Mesenchymal stem cell (in vitro differentiated cells and primary cell): Measurements from ENCODE around the gene MCRS1.

Source experiments
- DNase-seq: peaks from one replicate; pipeline ENCODE4 v3.0.0-alpha.2; 2013
- H2AFZ ChIP-seq: one replicate; pipeline ENCODE4 v1.6.1; 2013; ENCODE audit warnings: low read depth, mild to moderate bottlenecking, control low read depth, inconsistent platforms, low read length, moderate library complexity
- H2AK5ac ChIP-seq: 2 replicates; pipeline ENCODE4 v1.6.1; 2013; ENCODE audit warnings: low read length, moderate library complexity, mild to moderate bottlenecking, inconsistent platforms; ENCODE audit not compliant: severe bottlenecking
- H2BK120ac ChIP-seq: one replicate; pipeline ENCODE4 v1.6.1; 2013; ENCODE audit warnings: low read depth, mild to moderate bottlenecking, inconsistent platforms, low read length, moderate library complexity
- H2BK12ac ChIP-seq, 2 experiments: one replicate each; pipeline ENCODE4 v1.6.1; 2013; ENCODE audit warnings: inconsistent platforms in 2 of 2, low read length in 2 of 2, mild to moderate bottlenecking in 2 of 2, moderate library complexity in 2 of 2, control low read depth in 1 of 2
- H2BK15ac ChIP-seq: one replicate; pipeline ENCODE4 v1.6.1; 2013; ENCODE audit warnings: mild to moderate bottlenecking, low read depth, inconsistent platforms; ENCODE audit not compliant: poor library complexity, severe bottlenecking
- H2BK5ac ChIP-seq: 2 replicates; pipeline ENCODE4 v1.6.1; 2013; ENCODE audit warnings: low read depth, mild to moderate bottlenecking, low read length, control low read depth, inconsistent platforms; ENCODE audit not compliant: poor library complexity, severe bottlenecking
- H3K14ac ChIP-seq, 2 experiments: one replicate each; pipeline ENCODE4 v1.6.1; 2013; ENCODE audit warnings: inconsistent platforms in 2 of 2, low read length in 2 of 2, control low read depth in 1 of 2, mild to moderate bottlenecking in 1 of 2, moderate library complexity in 1 of 2
- H3K18ac ChIP-seq, 2 experiments: one replicate each; pipeline ENCODE4 v1.6.1; 2013; ENCODE audit warnings: inconsistent platforms in 2 of 2, low read length in 2 of 2, control low read depth in 1 of 2, low read depth in 1 of 2, mild to moderate bottlenecking in 1 of 2
- H3K23ac ChIP-seq, 2 experiments: one replicate each; pipeline ENCODE4 v1.6.1; 2013; ENCODE audit warnings: inconsistent platforms in 2 of 2, low read length in 2 of 2, mild to moderate bottlenecking in 2 of 2, moderate library complexity in 2 of 2, control low read depth in 1 of 2
- H3K27ac ChIP-seq: 2 replicates; pipeline ENCODE4 v1.5.1; 2013; ENCODE audit warnings: mild to moderate bottlenecking, moderate library complexity, low read length, control low read depth, inconsistent platforms; ENCODE audit not compliant: poor library complexity, severe bottlenecking
- H3K27me3 ChIP-seq, 2 experiments: 2 replicates each; pipeline versions ENCODE4 v1.6.1 to v1.7.0; 2013; ENCODE audit warnings: low read length in 2 of 2, mild to moderate bottlenecking in 2 of 2, moderate library complexity in 2 of 2, control low read depth in 1 of 2, inconsistent platforms in 1 of 2; ENCODE audit not compliant: control insufficient read depth in 1 of 2, insufficient read depth in 1 of 2
- H3K36me3 ChIP-seq, 2 experiments: 2 replicates each; pipeline versions ENCODE4 v1.6.1 to v1.7.0; 2013; ENCODE audit warnings: low read length in 2 of 2, control low read depth in 1 of 2, inconsistent platforms in 1 of 2, low read depth in 1 of 2, mild to moderate bottlenecking in 1 of 2; ENCODE audit not compliant: insufficient read depth in 2 of 2, control insufficient read depth in 1 of 2
- H3K4ac ChIP-seq, 2 experiments: one replicate each; pipeline ENCODE4 v1.6.1; 2013; ENCODE audit warnings: inconsistent platforms in 2 of 2, low read length in 2 of 2, mild to moderate bottlenecking in 2 of 2, moderate library complexity in 2 of 2, control low read depth in 1 of 2, low read depth in 1 of 2
- H3K4me1 ChIP-seq: 2 replicates; pipeline ENCODE4 v1.6.1; 2013; ENCODE audit warnings: low read depth, low read length, control low read depth; ENCODE audit not compliant: control insufficient read depth, insufficient read depth
- H3K4me2 ChIP-seq: 2 replicates; pipeline ENCODE4 v1.6.1; 2013; ENCODE audit warnings: low read length, mild to moderate bottlenecking, inconsistent platforms; ENCODE audit not compliant: poor library complexity, severe bottlenecking
- H3K4me3 ChIP-seq, 2 experiments: 2 replicates each; pipeline versions ENCODE4 v1.5.1 to v1.7.0; 2013; ENCODE audit warnings: low read length in 2 of 2, mild to moderate bottlenecking in 2 of 2, control low read depth in 1 of 2, low read depth in 1 of 2; ENCODE audit not compliant: insufficient read depth in 1 of 2
- H3K79me1 ChIP-seq: replicated peaks from 2 replicates; pipeline ENCODE4 v1.6.1; 2013; ENCODE audit warnings: mild to moderate bottlenecking, control low read depth, low read length, inconsistent platforms; ENCODE audit not compliant: poor library complexity, severe bottlenecking
- H3K9ac ChIP-seq: 2 replicates; pipeline ENCODE4 v1.7.0; 2013; ENCODE audit warnings: mild to moderate bottlenecking, low read length, moderate library complexity
- H3K9me3 ChIP-seq: 2 replicates; pipeline ENCODE4 v1.7.0; 2013; ENCODE audit warnings: mild to moderate bottlenecking, low read length; ENCODE audit not compliant: control insufficient read depth
- H4K8ac ChIP-seq: one replicate; pipeline ENCODE4 v1.6.1; 2013; ENCODE audit warnings: inconsistent platforms, mild to moderate bottlenecking, low read length, moderate library complexity
- H4K91ac ChIP-seq: one replicate; pipeline ENCODE4 v1.6.1; 2013; ENCODE audit warnings: mild to moderate bottlenecking, low read length, inconsistent platforms
- WGBS: methylation state at CpG from one replicate; pipeline ENCODE4 v1.1.7; 2013; ENCODE audit warnings: mixed read lengths; 5-methylcytosine and 5-hydroxymethylcytosine counted together

Gene MCRS1

DNA sequence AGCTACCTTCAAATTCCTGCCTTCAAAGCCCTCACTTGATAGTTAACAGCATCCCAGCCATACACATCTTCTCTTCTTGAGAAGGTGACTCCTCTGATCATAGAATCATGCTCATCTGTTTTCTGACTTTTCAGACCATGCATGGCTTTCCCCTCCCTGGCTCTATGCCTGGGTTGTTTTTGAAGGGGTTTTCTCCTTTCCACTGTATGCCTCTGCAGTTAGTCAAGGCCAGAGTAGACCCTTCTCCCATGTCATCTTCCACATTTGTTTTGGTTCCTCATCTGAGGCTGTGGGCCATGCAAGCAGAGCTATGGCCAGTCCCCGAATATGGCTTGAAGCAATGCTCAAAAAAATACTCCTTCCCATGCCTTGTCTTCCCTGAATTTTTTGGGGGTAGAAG is 14.3 kb upstream of the MCRS1 start:
- no peak overlapping the region for H2BK120ac ChIP-seq
- peaks cover 18 to 32% of the 10 kb centered on the region in 2 experiments for H3K36me3 ChIP-seq
- H3K23ac ChIP-seq: no peak overlapping the region
- H3K27me3 ChIP-seq: no peaks in the 10 kb centered on the region
- no peak overlapping the region for H3K4me3 ChIP-seq
- H3K4me2 ChIP-seq: no peak overlapping the region
- no peak overlapping the region for H4K8ac ChIP-seq
- peaks cover 10% of the 10 kb centered on the region for H3K4me1 ChIP-seq
- 38% methylated on average over 1 of the region's 1 CpG for WGBS
- H3K79me1 ChIP-seq: peaks cover 26% of the 10 kb centered on the region
- H3K18ac ChIP-seq: no peak overlapping the region
- H2BK15ac ChIP-seq: no peak overlapping the region
- no peak overlapping the region for H4K91ac ChIP-seq
- no peaks in the 10 kb centered on the region for H3K9me3 ChIP-seq
- H2BK12ac ChIP-seq: no peak overlapping the region
- no peak overlapping the region for H3K9ac ChIP-seq
- DNase-seq: no peak
- no peak overlapping the region for H3K4ac ChIP-seq
- no peak overlapping the region for H2BK5ac ChIP-seq
- H3K27ac ChIP-seq: no peak overlapping the region
- no peak overlapping the region for H2AK5ac ChIP-seq
- no peak overlapping the region for H3K14ac ChIP-seq
- H2AFZ ChIP-seq: no peak overlapping the region

DNA sequence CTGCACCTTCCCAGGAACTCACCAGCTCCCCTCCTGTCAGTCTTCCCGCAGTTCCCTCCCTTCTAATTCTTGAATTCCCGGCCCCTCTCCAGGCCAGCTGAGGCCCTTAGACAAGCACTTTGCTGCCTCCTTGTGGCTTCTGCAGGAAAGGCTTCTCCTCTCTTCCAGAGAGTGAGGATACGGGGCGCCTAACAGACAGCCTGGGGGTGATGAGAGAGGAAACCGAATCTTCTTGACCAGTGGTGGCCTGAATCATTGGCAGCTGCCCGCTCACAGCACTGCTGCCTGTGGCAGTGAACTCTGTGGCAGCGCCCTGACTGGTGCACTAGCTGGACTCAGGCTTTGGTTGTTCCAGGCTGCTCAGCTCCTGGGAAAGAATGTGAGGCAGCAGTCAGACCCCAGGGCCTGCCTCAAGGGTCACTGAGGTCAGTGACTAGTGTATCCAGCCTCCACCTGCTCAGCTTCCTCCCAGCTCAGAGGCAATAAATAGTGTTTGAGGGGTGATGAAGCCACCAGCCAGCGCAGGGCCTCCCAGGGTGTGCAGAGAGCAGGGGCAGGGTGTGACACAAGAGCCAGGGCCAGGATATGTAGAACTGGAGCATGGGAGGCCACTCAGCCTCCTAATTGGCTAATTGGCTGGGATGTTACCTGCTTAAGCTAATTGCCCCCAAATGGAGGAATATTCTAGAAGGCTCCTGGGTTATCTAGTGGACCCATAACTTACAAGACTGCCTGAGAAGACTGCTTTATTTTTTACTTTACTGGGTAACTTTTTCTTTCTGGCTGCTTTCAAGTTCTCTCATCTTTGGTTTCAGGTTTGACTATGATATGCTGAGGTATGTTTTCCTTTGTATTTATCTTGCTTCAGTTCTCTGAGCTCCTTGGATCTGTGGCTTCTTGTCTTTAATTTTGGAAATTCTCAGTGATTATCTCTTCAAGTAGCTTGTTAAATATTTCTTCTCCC is 12.9 kb upstream of the MCRS1 start:
- Histone ChIP-seq H3K36me3 (peaks cover 21 to 27% of the 10 kb centered on the region in 2 experiments), H3K4me3 (no peak overlapping the region), H3K4me1 (peaks cover 10% of the 10 kb centered on the region), H3K9me3 (no peaks in the 10 kb centered on the region), H3K4me2 (no peak overlapping the region), H3K23ac (peak overlapping the region in 1 of 2 experiments; percentile 14), H2BK5ac (no peak overlapping the region), H3K9ac (no peak overlapping the region), H2BK12ac (no peak overlapping the region), H3K4ac (no peak overlapping the region), H2AK5ac (no peak overlapping the region), H3K14ac (no peak overlapping the region), H2BK15ac (no peak overlapping the region), H4K8ac (peak overlapping the region; percentile 59), H3K18ac (no peak overlapping the region), H4K91ac (no peak overlapping the region), H2BK120ac (no peak overlapping the region), H3K27me3 (no peaks in the 10 kb centered on the region), H2AFZ (no peak overlapping the region), H3K27ac (no peak overlapping the region), H3K79me1 (peaks cover 28% of the 10 kb centered on the region)
- WGBS: 10% methylated on average over 8 of the region's 8 CpGs
- peak; percentile 87 for DNase-seq

DNA sequence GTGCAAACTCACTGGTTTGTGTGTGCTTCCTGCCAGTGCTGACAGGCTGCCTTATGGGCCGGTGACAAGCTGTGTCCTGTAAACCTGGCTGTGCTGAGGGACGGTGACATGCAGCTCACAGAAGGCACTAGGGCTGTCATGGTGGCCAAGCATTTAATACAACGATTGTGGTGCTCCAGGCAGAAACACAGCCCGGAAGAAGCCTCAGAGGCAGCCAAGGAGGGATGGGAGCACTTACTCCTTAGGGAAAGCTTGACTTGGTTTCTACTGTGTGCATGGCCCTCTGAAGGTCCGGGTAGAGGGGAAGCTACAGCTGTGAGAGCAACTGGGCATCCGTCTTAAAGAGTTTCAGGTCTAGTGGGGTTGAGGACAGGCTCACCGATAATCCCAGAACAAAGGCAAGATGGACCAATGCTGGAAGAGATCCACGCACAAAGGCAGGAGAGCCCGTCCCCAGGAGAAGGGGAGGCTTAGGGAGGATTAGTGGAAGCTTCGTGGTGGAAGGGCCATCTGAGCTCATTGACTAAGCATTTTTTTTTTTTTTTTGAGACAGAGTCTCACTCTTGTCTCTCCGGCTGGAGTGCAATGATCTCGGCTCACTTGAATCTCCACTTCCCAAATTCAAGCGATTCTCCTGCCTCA is 10.7 kb upstream of the MCRS1 start:
- H3K36me3 ChIP-seq: peaks cover 16 to 31% of the 10 kb centered on the region in 2 experiments
- no peak overlapping the region for H2BK120ac ChIP-seq
- no peak for DNase-seq
- H2BK15ac ChIP-seq: no peak overlapping the region
- no peak overlapping the region for H3K4me2 ChIP-seq
- no peak overlapping the region for H3K9ac ChIP-seq
- H3K27me3 ChIP-seq: no peaks in the 10 kb centered on the region
- H2AFZ ChIP-seq: no peak overlapping the region
- no peak overlapping the region for H2BK12ac ChIP-seq
- H4K8ac ChIP-seq: no peak overlapping the region
- peaks cover 10% of the 10 kb centered on the region for H3K4me1 ChIP-seq
- no peak overlapping the region for H3K4me3 ChIP-seq
- peaks cover 17% of the 10 kb centered on the region for H3K79me1 ChIP-seq
- no peaks in the 10 kb centered on the region for H3K9me3 ChIP-seq
- no peak overlapping the region for H2AK5ac ChIP-seq
- H4K91ac ChIP-seq: no peak overlapping the region
- no peak overlapping the region for H3K14ac ChIP-seq
- no peak overlapping the region for H3K27ac ChIP-seq
- H2BK5ac ChIP-seq: no peak overlapping the region
- no peak overlapping the region for H3K4ac ChIP-seq
- no peak overlapping the region for H3K23ac ChIP-seq
- H3K18ac ChIP-seq: no peak overlapping the region
- 96% methylated on average over 9 of the region's 13 CpGs for WGBS

DNA sequence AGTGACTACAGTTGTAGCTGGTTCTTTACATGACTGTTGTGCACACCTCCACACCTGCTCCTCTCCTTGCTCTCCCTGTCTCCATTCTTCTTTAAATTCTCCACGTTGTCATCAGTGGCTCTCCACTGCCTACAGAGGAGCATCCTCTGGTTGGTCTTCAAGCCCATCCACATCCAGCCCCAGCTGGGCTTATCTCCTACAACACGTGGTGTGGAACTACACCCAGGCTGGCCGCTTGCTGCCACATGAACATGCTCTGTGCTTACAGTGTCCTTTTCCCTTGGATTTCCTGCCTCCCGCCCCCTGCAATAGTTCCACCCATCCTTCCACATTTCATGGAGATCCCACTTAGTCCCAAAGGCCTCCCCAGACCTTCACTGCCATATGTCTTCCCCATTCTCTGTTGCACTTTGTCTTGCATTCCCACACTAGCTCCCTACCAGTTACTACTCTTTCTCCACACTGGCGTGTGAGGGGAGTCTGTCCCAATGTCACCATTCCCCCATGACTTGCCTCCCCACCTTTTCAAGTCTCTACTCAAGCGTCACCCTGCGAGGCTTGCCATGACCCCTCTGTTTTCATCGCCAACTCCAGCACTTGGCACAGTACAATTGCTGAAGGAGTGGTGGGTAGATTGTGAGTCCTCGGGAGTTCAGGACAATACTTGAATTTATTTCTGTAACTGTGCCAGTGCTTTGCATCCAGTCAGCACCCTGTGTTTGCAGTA is 9.8 kb upstream of the MCRS1 start:
- H4K91ac ChIP-seq: no peak overlapping the region
- no peak overlapping the region for H3K9ac ChIP-seq
- H3K18ac ChIP-seq: no peak overlapping the region
- no peak overlapping the region for H3K14ac ChIP-seq
- H3K4me1 ChIP-seq: peaks cover 10% of the 10 kb centered on the region
- no peak overlapping the region for H2AFZ ChIP-seq
- H3K4me2 ChIP-seq: no peak overlapping the region
- H2BK5ac ChIP-seq: no peak overlapping the region
- 93% methylated on average over 9 of the region's 9 CpGs for WGBS
- peaks cover 17% of the 10 kb centered on the region for H3K79me1 ChIP-seq
- no peak overlapping the region for H3K4ac ChIP-seq
- no peak overlapping the region for H3K23ac ChIP-seq
- H3K9me3 ChIP-seq: no peaks in the 10 kb centered on the region
- no peak overlapping the region for H2BK12ac ChIP-seq
- peak overlapping the region; percentile 7 for H4K8ac ChIP-seq
- peaks cover 12 to 33% of the 10 kb centered on the region in 2 experiments for H3K36me3 ChIP-seq
- no peaks in the 10 kb centered on the region for H3K27me3 ChIP-seq
- H2AK5ac ChIP-seq: no peak overlapping the region
- DNase-seq: no peak
- H2BK15ac ChIP-seq: no peak overlapping the region
- H2BK120ac ChIP-seq: no peak overlapping the region
- no peak overlapping the region for H3K27ac ChIP-seq
- H3K4me3 ChIP-seq: no peak overlapping the region
